NB4 (cell line): Measurements from ENCODE around the gene METAP1D.

Source experiments
- POLR2A ChIP-seq: IDR thresholded peaks from 2 replicates; pipeline ENCODE4 v1.6.1; 2011; ENCODE audit warnings: mild to moderate bottlenecking; ENCODE audit not compliant: insufficient read length; ENCODE audit errors: extremely low read depth
- TF ChIP-seq, protein P1 (sequence below): IDR thresholded peaks from one replicate; pipeline ENCODE4 v1.5.1; 2012; ENCODE audit warnings: low read depth, low read length
- TF ChIP-seq, protein P2 (sequence below): IDR thresholded peaks from 2 replicates; pipeline ENCODE4 v1.6.1; 2011; ENCODE audit warnings: low read depth, low read length

GRCh38 chr2:172095905-172096625 is 96.3 kb downstream of the METAP1D start:
- TF ChIP-seq, protein P1, sequence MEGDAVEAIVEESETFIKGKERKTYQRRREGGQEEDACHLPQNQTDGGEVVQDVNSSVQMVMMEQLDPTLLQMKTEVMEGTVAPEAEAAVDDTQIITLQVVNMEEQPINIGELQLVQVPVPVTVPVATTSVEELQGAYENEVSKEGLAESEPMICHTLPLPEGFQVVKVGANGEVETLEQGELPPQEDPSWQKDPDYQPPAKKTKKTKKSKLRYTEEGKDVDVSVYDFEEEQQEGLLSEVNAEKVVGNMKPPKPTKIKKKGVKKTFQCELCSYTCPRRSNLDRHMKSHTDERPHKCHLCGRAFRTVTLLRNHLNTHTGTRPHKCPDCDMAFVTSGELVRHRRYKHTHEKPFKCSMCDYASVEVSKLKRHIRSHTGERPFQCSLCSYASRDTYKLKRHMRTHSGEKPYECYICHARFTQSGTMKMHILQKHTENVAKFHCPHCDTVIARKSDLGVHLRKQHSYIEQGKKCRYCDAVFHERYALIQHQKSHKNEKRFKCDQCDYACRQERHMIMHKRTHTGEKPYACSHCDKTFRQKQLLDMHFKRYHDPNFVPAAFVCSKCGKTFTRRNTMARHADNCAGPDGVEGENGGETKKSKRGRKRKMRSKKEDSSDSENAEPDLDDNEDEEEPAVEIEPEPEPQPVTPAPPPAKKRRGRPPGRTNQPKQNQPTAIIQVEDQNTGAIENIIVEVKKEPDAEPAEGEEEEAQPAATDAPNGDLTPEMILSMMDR = peak; percentile 34
- TF ChIP-seq, protein P2, sequence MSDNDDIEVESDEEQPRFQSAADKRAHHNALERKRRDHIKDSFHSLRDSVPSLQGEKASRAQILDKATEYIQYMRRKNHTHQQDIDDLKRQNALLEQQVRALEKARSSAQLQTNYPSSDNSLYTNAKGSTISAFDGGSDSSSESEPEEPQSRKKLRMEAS = no peak
- TF ChIP-seq POLR2A = no peak
